HG03064 (cell line): ENCODE results near the gene NUP50.
A peak's percentile ranks its signal among the peaks of the same experiment; 100 is the strongest.
"Not testable (repeated sequence)": the region's sequence is repeated elsewhere in the genome, so short reads cannot be mapped to it uniquely, and the experiment has no call there.

Source experiments
- ATAC-seq: cut with Tn5 transposase; IDR thresholded peaks from one replicate; pipeline ENCODE4 v1.9.1; 2021; ENCODE audit warnings: low read depth; ENCODE audit not compliant: unreplicated experiment

Gene NUP50

DNA sequence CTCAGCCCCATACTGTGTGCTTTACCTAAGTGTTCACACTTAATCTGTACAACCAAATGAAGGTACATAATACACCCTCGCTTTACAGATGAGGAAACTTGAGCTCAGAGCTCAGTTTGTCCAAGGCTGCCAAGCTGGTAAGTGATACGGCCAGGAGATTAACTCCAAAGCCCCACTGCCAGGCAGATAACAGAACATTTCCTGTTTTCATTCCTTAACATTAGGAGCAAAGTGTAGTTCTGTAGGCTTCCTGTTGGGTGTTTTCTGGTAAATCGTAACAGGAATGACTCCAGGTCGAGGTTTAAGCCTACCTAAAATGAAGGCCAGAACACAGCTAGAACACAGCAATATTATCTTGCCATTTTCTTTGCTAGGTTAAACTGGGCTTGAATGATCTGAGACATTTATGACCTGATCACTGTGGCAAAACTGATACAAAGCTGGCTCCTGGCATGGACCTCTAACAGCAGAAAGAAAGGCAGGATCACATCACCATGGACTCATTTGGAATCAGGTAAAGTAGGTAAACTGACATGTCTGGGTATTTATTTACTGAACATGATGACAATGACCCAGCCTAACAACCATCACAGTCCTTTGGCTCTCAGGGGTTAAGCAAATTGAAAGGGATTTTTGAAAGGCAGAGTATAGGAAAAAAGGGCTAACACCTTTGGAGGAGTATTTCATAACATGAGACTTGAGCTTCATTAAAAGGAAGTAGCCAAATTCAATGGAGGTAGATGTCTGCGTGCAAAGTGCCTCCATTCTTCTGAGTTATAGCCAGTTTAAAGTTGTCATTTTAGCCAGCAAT, 3.9 kb upstream of the NUP50 start:
- ATAC-seq = no peak

DNA sequence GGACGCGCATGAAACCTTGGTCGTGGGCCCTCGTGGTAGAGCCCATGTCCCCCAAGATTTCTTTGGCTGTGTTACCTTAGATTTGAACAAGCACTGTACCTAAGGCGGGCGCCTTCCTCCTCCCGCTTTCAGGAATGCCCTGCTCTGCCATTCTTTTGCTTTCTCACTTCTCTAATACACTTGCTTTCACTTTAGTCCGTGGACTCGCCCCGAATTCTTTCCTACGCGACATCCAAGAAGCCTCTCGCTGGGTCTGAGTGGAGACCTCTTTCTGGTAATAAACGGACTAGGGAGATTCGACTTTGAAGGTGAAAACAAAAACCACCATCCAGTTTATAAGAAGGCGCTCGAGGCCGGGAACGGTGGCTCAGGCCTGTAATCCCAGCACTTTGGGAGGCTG, 1.2 kb upstream of the NUP50 start:
- no peak for ATAC-seq

GRCh38 chr22:45163099-45163450, 650 bp upstream of the NUP50 start:
- no peak for ATAC-seq

GRCh38 chr22:45164270-45165088, 754 bp downstream of the NUP50 start:
- ATAC-seq = peak; percentile 21

DNA sequence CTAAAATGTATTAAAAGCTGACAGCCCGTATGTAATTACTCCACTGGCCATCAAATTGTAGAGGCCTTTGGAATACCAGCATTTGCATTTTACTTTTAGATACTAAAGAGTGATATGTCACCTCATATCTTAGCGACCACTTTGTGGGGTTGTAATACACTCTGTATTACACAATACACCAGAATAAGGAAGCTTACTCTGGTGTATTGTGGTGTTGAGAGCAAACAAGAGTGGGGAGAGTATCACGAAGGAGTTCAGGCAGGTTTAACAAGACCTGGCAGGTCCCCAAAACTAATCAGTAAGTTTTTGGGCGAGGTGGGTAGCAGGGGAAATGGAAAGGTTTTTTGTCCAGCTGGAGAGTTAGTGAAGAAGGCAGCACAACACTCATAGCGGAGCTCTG, 3.2 kb downstream of the NUP50 start:
- no peak for ATAC-seq

DNA sequence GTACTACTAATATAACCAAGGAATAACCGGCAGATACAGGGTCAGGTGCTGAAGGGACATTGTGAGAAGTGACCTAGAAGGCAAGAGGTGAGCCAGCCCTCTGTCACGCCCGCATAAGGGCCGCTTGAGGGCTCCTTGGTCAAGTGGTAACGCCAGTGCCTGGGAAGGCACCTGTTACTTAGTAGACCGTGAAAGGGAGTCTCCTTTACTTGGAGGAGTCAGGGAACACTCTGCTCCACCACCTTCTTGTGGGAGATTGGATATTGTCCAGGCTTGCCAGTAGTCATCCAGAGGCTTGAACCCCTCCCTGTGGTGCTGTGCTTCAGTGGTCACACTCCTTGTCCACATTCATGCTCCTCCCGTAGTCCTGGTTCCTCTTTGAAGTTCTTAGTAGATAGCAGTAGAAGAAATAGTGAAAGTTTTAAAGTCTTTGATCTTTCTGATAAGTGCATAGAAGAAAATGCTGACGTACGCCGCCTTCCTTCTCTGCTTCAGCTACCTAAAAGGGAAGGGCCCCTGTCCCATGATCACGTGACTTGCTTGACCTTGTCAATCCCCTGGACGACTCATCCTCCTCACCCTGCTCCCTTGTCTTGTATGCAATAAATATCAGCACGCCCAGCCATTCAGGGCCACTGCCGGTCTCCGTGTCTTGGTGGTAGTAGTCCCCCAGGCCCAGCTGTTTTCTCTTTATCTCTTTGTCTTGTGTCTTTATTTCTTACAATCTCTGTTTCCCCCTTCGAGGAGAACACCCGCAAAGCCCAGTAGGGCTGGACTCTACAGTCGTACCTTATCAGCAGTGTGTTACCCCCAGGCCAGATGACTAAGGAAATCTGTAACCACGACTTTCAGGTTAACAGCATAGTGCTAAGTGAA, 6.1 kb downstream of the NUP50 start:
- ATAC-seq = no peak

DNA sequence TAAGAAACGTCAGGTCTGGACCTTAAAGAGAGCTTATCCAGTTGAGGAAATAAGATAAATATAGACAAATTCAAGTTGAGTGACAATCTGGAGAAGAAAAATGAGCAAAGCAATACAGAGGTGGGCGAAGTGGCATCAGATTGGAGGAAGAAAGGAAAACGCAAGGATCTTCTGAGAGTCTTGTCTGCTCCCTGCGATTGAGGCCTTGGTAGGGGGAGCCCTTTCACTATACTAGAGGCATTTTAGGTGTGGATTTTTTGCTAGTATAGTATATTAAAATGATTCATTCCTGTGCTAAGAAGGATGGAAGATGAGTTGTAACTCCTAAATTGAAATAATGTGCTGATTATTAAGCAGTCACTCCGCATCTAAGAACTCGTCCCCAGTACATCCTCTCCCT, 8.1 kb downstream of the NUP50 start:
- ATAC-seq = no peak

DNA sequence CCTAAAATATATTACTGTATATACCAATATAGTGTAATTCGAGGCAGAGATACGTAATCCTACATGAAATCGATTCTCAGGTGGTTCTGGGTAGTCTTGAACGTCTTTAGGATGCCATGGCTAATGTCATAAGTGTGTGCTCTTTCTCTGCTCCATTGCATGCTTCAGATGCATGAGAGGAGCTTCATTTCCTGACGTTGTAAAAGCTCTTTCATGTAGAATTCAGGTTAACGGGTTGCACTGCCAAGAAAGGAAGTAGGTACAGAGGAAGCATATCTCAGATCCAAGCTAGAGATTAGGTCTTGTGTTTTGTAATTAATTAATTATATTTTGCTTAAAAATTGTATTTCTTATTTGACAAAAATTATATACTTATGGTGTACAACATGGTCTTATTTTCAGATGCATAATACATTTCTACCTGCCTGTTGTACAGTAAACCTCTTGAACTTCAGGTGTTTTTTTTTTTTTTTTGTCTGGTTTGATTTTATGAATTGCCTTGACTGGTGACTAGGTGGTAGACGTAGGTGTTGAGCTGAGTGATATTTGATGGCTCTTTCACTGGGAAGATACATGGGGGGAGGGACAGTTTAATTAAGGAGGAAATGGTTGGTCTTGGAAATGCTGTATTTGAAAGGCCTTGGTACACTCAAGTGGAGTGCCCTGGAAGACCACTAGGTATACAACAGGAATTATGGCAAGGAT, 9.3 kb downstream of the NUP50 start:
- no peak for ATAC-seq

GRCh38 chr22:45179276-45180049, 15.7 kb downstream of the NUP50 start:
- no peak for ATAC-seq

GRCh38 chr22:45180146-45180679, 16.5 kb downstream of the NUP50 start:
- no peak for ATAC-seq

DNA sequence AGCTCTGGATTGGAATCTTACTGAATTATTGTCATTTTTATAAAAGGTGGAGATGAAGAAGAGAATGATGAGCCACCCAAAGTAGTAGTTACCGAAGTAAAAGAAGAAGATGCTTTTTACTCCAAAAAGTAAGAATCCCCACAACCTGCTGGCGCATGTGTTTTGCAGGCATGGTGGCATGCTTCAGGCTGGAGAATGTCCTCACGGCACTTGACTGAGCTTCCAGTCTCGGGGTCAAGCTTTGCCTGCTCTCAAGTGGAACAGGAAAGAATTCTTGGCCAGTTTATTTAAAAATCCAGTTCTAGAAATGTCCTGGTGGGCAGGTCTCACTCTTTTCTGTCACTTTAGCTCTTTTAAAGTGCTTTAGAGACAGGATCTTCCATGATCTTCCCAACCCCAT, 17.5 kb downstream of the NUP50 start:
- ATAC-seq = no peak

DNA sequence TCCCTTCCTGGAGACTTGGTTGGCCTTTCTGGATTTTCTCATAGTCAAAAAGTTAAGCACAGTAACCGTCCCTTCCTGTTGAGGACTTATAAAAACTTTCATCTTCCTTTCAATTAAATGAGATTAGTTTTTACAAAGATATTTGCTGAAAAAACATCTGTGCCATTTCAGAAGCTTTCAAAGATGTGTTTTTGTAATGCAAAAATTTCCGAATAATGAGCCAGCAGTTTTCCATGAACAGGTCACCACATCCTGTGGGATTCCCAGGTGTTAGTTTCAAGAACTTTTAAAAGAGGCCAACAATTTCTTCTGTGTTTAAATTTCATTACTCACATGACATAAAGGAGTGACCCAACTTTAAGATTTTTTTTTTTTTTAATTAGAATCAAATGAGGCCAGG, 18.0 kb downstream of the NUP50 start:
- no peak for ATAC-seq

GRCh38 chr22:45183974-45184373, 20.2 kb downstream of the NUP50 start:
- ATAC-seq = no peak

DNA sequence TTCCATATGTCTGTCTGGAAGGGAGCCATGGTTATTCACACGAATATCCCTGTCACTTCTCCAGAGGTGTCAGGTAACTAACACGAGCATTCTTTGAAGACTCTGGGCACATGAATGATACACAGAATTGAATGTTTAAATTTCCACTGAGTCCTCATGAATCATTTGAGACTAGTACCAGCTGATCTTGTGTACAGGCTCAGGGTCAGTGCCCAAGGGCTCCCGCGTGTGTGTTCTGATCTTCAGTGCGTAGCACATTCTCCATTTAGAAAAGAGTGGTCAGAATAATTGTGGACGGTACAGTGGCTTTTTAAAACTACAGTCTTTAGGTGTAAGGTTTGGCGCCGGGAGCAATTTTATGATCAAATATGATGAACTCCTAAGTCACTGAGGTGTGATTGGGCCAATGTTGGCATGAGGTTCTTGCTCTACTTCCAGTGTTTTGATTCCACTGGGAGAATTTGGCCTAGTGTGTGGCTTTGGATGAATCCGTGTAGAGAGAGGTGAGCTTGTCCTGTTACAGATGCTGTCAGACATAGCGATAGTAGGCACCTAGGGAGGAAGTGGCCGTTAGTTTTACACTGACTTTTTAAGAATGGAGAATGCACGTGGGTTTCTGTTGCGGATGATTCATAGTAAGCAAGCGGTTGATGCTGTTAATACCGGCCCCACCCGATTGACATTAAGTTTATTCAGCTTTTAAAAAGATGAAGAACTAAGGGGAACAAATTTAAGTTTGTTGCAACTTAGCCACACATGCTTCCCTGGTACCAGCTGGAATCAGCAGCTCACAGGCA, 22.2 kb downstream of the NUP50 start:
- no peak for ATAC-seq

DNA sequence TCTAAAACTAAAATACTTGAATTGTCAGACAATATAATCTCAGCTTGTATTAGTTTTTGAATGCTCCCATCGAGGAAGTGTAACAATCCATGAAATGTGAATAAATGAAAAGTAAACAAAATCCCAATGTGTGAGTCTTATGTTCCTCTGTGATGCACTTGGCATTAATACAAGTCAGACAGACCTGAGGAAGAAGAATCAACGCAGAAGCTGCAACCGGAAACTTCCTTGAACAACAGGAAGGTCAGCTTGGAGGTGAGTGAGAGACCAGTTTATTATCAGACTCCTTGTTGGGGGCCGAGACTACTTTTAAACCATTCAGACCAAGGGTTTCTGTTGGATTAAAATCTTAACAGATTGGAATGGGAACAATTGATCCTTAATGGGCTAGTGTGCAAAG, 24.2 kb downstream of the NUP50 start:
- ATAC-seq = no peak

DNA sequence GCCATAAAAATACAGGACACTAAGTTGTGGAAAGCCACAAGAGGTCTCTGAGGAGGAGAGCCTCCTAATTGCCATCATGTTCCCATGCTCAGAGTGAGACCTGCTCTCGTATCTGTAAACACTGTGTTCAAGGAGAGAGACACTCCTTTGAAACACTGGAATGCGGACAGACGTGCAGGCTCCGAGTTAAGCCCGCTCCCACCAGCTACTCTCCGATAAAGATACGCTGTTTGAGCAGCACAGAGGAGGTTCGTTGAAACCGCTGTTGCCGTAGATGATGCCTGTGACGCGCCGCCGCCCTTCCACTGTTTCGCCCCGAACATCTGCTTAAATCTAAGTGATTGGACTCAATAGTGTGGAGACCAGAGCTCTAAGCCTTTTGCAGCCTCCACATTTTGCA, 25.1 kb downstream of the NUP50 start:
- ATAC-seq = no peak

GRCh38 chr22:45190202-45190872, 26.6 kb downstream of the NUP50 start:
- ATAC-seq = no peak

GRCh38 chr22:45191746-45192145, 28.0 kb downstream of the NUP50 start:
- ATAC-seq = not testable (repeated sequence)
